DND-41 (cell line): ENCODE results near the gene CTRL.

ENCODE experiments used
- CTCF ChIP-seq: IDR thresholded peaks from 2 replicates; pipeline ENCODE4 v1.5.1; 2012; ENCODE audit warnings: borderline replicate concordance, low read length, moderate library complexity, mild to moderate bottlenecking; ENCODE audit not compliant: poor library complexity, severe bottlenecking; ENCODE audit errors: extremely low read depth
- EZH2 ChIP-seq: IDR thresholded peaks from 3 replicates; pipeline ENCODE4 v1.6.1; 2012; ENCODE audit warnings: borderline replicate concordance, low read depth, mild to moderate bottlenecking, moderate library complexity, low read length, inconsistent platforms; ENCODE audit not compliant: severe bottlenecking

GRCh38 chr16:67885545-67885944, 46.1 kb downstream of the CTRL start:
- no peak for TF ChIP-seq EZH2
- TF ChIP-seq CTCF = no peak
